Vagina (tissue), 2 donors: ENCODE measurements around the gene TENM4. TPM values are rescaled to one million over a fixed set of nuclear protein-coding genes. Genes with fewer than 3 reads are reported as not detected.

Source experiments
- DNase-seq, 2 donors: peaks; one replicate each; pipeline ENCODE4 v3.0.0-alpha.2; 2017; ENCODE audit errors: extremely low spot score in 2 of 2
- H3K27ac ChIP-seq: fragments of 200-600 bp; sonication (generic); one replicate; pipeline ENCODE4 v1.5.1; 2019
- H3K27me3 ChIP-seq: fragments of 200-600 bp; sonication (generic); one replicate; pipeline ENCODE4 v1.5.1; 2019
- H3K36me3 ChIP-seq, 2 donors: fragments of 200-600 bp; sonication (generic); one replicate each; pipeline ENCODE4 v1.5.1; 2017 to 2019
- H3K4me1 ChIP-seq: fragments of 200-600 bp; sonication (generic); one replicate; pipeline ENCODE4 v1.5.1; 2019
- H3K4me3 ChIP-seq, 2 donors: fragments of 200-600 bp; sonication (generic); 1 replicate in 1 of 2; 2 replicates in 1 of 2; pipeline ENCODE4 v1.5.1; 2016 to 2019
- H3K9me3 ChIP-seq: fragments of 200-600 bp; sonication (generic); one replicate; pipeline ENCODE4 v1.5.1; 2019
- POLR2A ChIP-seq, 2 donors: fragments of 450-650 bp; IDR thresholded peaks; one replicate each; pipeline ENCODE4 v1.6.1; 2017; ENCODE audit warnings: antibody characterized with exemption in 2 of 2, mild to moderate bottlenecking in 2 of 2, moderate library complexity in 2 of 2
- POLR2AphosphoS5 ChIP-seq, 2 donors: sonication (generic); formaldehyde crosslinking; IDR thresholded peaks; one replicate each; pipeline ENCODE4 v1.9.0; 2017; ENCODE audit warnings: antibody characterized with exemption in 2 of 2, mild to moderate bottlenecking in 2 of 2, low read depth in 1 of 2; ENCODE audit not compliant: insufficient read depth in 1 of 2
- intact Hi-C: fragments of 100-400 bp; cut with DNase I; formaldehyde crosslinking; loops from one replicate; pipeline ENCODE4 v1.15.1; 2023
- total RNA-seq: library from RNA; depleted of rRNA; stranded (reverse); fragments of >200 nt; gene quantifications from one replicate; pipeline ENCODE4 v1.2.3, GENCODE V29; 2016
- TF ChIP-seq, protein P1 (sequence below), 3 experiments: fragments of 450-650 bp in 2 of 3; fragments of 200-600 bp in 1 of 3; sonication (generic) in 1 of 3; IDR thresholded peaks; one replicate each; pipeline ENCODE4 v1.5.1; 2017 to 2019; ENCODE audit warnings: antibody characterized with exemption in 3 of 3, mild to moderate bottlenecking in 2 of 3, moderate library complexity in 2 of 3

Gene TENM4
- total RNA-seq, 1 donor from 2014 or later: 12.5 TPM

DNA sequence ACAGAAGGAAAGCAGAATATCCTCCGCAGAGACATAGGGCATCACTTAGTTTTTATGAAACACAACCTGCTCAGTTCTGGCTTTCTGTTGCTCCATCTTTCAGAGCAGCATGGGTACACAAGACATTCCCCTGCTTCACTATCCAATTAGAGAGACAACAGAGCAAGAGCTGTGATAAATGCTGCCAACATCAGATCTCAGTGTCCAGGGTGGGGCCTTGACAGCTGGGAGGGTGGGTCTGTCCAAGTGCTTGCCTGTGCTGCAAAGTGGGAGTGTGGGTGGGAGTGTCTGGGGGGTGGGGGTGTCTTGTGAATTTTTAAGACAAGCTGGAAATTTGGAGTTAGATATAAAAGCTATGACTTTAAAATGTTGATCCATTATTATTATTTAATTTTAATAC is 369.6 kb downstream of the TENM4 start:
- no peak overlapping the region for H3K27ac ChIP-seq
- H3K36me3 ChIP-seq: no peaks in the 10 kb centered on the region
- intact Hi-C loops: no loop called here
- no peaks in the 10 kb centered on the region for H3K27me3 ChIP-seq
- H3K9me3 ChIP-seq: no peaks in the 10 kb centered on the region
- H3K4me1 ChIP-seq: no peaks in the 10 kb centered on the region
- H3K4me3 ChIP-seq: no peak overlapping the region
- TF ChIP-seq POLR2AphosphoS5 (IDR thresholded peaks at IDR 0.05; ENCODE audit: insufficient read depth in 1 of 2, low read depth in 1 of 2) (no peak), POLR2A (IDR thresholded peaks at IDR 0.05) (no peak)
- TF ChIP-seq, protein P1, sequence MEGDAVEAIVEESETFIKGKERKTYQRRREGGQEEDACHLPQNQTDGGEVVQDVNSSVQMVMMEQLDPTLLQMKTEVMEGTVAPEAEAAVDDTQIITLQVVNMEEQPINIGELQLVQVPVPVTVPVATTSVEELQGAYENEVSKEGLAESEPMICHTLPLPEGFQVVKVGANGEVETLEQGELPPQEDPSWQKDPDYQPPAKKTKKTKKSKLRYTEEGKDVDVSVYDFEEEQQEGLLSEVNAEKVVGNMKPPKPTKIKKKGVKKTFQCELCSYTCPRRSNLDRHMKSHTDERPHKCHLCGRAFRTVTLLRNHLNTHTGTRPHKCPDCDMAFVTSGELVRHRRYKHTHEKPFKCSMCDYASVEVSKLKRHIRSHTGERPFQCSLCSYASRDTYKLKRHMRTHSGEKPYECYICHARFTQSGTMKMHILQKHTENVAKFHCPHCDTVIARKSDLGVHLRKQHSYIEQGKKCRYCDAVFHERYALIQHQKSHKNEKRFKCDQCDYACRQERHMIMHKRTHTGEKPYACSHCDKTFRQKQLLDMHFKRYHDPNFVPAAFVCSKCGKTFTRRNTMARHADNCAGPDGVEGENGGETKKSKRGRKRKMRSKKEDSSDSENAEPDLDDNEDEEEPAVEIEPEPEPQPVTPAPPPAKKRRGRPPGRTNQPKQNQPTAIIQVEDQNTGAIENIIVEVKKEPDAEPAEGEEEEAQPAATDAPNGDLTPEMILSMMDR (IDR thresholded peaks at IDR 0.05): no peak
- DNase-seq: no peak

DNA sequence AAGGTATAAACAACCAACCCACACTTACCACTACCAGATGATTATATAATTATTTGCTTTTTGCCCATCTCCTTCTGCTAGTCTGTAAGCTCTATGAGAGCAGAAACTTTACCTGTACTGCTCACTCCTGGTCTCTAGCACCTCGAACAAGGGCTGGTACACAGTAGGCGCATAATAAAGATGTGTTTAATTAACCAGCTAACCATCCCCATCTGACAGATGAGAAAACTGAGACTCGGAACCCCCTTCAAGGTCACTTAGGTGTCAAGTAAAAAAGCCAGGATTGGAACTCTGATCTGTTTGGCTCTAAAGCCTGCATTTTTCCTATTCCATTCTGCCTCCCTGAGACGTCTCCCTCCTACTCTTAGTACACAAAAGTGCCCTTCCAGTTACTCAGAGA is 370.3 kb downstream of the TENM4 start:
- Histone ChIP-seq H3K36me3 (no peaks in the 10 kb centered on the region), H3K4me3 (no peak overlapping the region), H3K9me3 (no peaks in the 10 kb centered on the region), H3K27ac (no peak overlapping the region), H3K4me1 (no peaks in the 10 kb centered on the region), H3K27me3 (no peaks in the 10 kb centered on the region)
- no peak for DNase-seq
- intact Hi-C loops: no loop called here
- no peak for TF ChIP-seq POLR2AphosphoS5 (IDR thresholded peaks at IDR 0.05; ENCODE audit: insufficient read depth in 1 of 2, low read depth in 1 of 2)
- TF ChIP-seq POLR2A (IDR thresholded peaks at IDR 0.05): no peak
- TF ChIP-seq, protein P1 (IDR thresholded peaks at IDR 0.05): no peak

DNA sequence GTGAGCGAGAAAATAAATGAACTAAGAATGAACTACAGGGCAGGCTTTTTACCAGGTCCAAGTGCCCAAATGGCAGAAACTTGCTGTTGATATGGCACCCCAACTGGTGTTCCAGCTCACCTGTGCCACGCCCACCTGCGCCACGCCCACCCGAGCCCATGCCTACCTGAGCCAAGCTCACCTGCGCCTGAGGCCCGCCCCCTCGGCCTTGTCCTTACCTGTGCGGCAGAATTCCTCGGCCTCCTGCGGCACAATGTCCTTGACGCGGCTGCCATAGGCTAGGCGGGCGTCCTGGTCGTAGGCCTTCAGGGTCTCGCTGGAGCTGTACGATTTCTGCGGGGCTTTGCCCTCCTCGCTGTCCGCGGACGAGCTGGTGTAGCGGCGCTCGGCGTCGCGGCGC is 371.3 kb downstream of the TENM4 start:
- no peak for TF ChIP-seq POLR2A (IDR thresholded peaks at IDR 0.05)
- TF ChIP-seq POLR2AphosphoS5 (IDR thresholded peaks at IDR 0.05; ENCODE audit: insufficient read depth in 1 of 2, low read depth in 1 of 2): no peak
- TF ChIP-seq, protein P1 (IDR thresholded peaks at IDR 0.05): no peak
- no peak for DNase-seq
- Histone ChIP-seq H3K4me1 (no peaks in the 10 kb centered on the region), H3K27ac (no peak overlapping the region), H3K4me3 (no peak overlapping the region), H3K9me3 (no peaks in the 10 kb centered on the region), H3K36me3 (no peaks in the 10 kb centered on the region), H3K27me3 (no peaks in the 10 kb centered on the region)
- intact Hi-C loops: no loop called here

DNA sequence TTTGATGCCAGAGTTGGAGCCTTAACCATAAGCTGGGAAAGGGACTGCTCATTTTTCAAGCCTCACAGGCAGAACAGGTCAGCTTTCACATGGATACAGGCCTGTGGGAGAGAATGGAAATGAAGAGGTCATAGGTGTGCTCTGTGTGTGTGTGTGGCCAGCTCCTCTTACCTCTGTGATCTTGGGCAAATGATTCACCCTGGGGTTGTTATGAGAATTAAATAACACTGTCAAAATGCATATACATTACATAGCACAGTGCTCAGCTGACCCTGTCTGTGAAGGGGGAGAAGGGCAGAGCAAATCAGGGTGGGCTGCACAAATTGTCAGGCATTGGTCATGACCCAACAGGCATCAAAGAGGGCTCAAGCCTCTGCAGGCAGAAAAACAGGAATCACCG is 372.5 kb downstream of the TENM4 start:
- DNase-seq: no peak
- no peak overlapping the region for H3K27ac ChIP-seq
- intact Hi-C loops: no loop called here
- TF ChIP-seq POLR2A (IDR thresholded peaks at IDR 0.05) (no peak), POLR2AphosphoS5 (IDR thresholded peaks at IDR 0.05; ENCODE audit: insufficient read depth in 1 of 2, low read depth in 1 of 2) (no peak)
- TF ChIP-seq, protein P1 (IDR thresholded peaks at IDR 0.05): no peak
- H3K9me3 ChIP-seq: no peaks in the 10 kb centered on the region
- H3K27me3 ChIP-seq: no peaks in the 10 kb centered on the region
- H3K4me1 ChIP-seq: no peaks in the 10 kb centered on the region
- no peak overlapping the region for H3K4me3 ChIP-seq
- no peaks in the 10 kb centered on the region for H3K36me3 ChIP-seq

DNA sequence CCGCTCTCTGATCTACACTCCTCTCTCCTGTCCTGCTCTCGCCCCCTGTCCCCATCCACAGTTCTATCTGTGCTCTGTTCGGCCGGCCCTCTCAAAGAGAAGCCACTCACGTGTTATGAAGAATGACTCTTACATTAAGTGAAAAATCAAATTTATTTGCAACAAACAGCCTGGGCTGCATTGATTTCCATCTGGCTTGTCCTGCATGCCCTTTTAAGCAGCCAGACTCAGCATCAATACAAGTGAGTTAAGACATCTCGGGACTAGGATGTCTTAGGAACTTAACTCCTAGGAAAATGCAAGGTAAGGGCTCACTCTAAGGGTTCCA is 373.5 kb downstream of the TENM4 start:
- no peaks in the 10 kb centered on the region for H3K9me3 ChIP-seq
- H3K4me3 ChIP-seq: no peak overlapping the region
- H3K36me3 ChIP-seq: no peaks in the 10 kb centered on the region
- no peaks in the 10 kb centered on the region for H3K27me3 ChIP-seq
- no peak for DNase-seq
- no peaks in the 10 kb centered on the region for H3K4me1 ChIP-seq
- H3K27ac ChIP-seq: no peak overlapping the region
- TF ChIP-seq POLR2A (IDR thresholded peaks at IDR 0.05) (no peak), POLR2AphosphoS5 (IDR thresholded peaks at IDR 0.05; ENCODE audit: insufficient read depth in 1 of 2, low read depth in 1 of 2) (no peak)
- TF ChIP-seq, protein P1 (IDR thresholded peaks at IDR 0.05): no peak
- intact Hi-C loops: no loop called here
